Muscle layer of colon (tissue), 2 donors: ENCODE data around the gene CTPS2.
"Not testable (repeated sequence)": the region's sequence is repeated elsewhere in the genome, so short reads cannot be mapped to it uniquely, and the experiment has no call there.

Source experiments
- H3K27ac ChIP-seq: one replicate; pipeline ENCODE4 v1.7.0; 2013; ENCODE audit warnings: low read depth, mild to moderate bottlenecking, low read length, moderate library complexity
- H3K27me3 ChIP-seq, 2 donors: one replicate each; pipeline ENCODE4 v1.7.0; 2013; ENCODE audit warnings: low read length in 2 of 2, mild to moderate bottlenecking in 2 of 2; ENCODE audit not compliant: insufficient read depth in 2 of 2, control insufficient read depth in 1 of 2
- H3K36me3 ChIP-seq: one replicate; pipeline ENCODE4 v1.7.0; 2013; ENCODE audit warnings: mild to moderate bottlenecking, low read length; ENCODE audit not compliant: insufficient read depth
- H3K4me1 ChIP-seq: one replicate; pipeline ENCODE4 v1.7.0; 2013; ENCODE audit warnings: mild to moderate bottlenecking, low read length; ENCODE audit not compliant: insufficient read depth
- H3K4me3 ChIP-seq, 2 donors: one replicate each; pipeline ENCODE4 v1.7.0; 2013; ENCODE audit warnings: low read length in 2 of 2, low read depth in 1 of 2, mild to moderate bottlenecking in 1 of 2, moderate library complexity in 1 of 2
- H3K9ac ChIP-seq: one replicate; pipeline ENCODE4 v1.7.0; 2013; ENCODE audit warnings: low read length
- H3K9me3 ChIP-seq: one replicate; pipeline ENCODE4 v1.7.0; 2013; ENCODE audit warnings: mild to moderate bottlenecking, low read length
- donor health status: abdominal sarcoma.
- donor health status: Adenocarcinoma of cecum.

Gene CTPS2

DNA sequence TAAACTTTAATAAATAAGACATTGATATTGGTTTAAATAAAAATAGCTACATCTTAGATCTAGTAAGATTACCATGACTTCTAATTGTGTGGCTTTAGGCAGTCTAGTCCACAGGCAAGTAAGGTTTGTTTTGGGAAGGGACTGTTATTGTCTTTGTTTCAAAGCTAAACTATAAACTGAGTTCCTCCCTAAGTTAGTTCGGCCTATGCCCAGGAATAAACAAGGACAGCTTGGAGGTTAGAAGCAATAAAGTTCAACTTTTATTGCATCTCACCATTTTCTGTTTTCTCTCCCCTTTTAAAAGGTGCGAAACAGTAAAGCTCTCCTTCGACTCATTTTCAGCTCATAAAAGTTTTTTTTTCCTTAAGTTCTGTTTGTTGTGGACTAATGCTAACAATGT lies 133.0 kb downstream of the CTPS2 start:
- Histone ChIP-seq H3K4me3 (no peak overlapping the region), H3K36me3 (no peaks in the 10 kb centered on the region), H3K9me3 (no peaks in the 10 kb centered on the region), H3K27ac (no peak overlapping the region), H3K4me1 (no peaks in the 10 kb centered on the region), H3K27me3 (no peaks in the 10 kb centered on the region), H3K9ac (no peak overlapping the region)

- H3K27me3 ChIP-seq = no peaks in the 10 kb centered on the region
Observed at GRCh38 chrX:16578218-16578617, 134.3 kb downstream of the CTPS2 start.

GRCh38 chrX:16577483-16578029 lies 134.9 kb downstream of the CTPS2 start:
- no peak overlapping the region for H3K9ac ChIP-seq
- H3K4me1 ChIP-seq = no peaks in the 10 kb centered on the region
- no peak overlapping the region for H3K27ac ChIP-seq
- no peaks in the 10 kb centered on the region for H3K36me3 ChIP-seq
- no peaks in the 10 kb centered on the region for H3K27me3 ChIP-seq
- no peaks in the 10 kb centered on the region for H3K9me3 ChIP-seq
- no peak overlapping the region for H3K4me3 ChIP-seq

More at GRCh38 chrX:16578218-16578617, 134.3 kb downstream of the CTPS2 start:
- H3K36me3 ChIP-seq = no peaks in the 10 kb centered on the region
- H3K9ac ChIP-seq = no peak overlapping the region
- H3K9me3 ChIP-seq = no peaks in the 10 kb centered on the region
- no peak overlapping the region for H3K4me3 ChIP-seq
- H3K4me1 ChIP-seq = no peaks in the 10 kb centered on the region
- no peak overlapping the region for H3K27ac ChIP-seq

DNA sequence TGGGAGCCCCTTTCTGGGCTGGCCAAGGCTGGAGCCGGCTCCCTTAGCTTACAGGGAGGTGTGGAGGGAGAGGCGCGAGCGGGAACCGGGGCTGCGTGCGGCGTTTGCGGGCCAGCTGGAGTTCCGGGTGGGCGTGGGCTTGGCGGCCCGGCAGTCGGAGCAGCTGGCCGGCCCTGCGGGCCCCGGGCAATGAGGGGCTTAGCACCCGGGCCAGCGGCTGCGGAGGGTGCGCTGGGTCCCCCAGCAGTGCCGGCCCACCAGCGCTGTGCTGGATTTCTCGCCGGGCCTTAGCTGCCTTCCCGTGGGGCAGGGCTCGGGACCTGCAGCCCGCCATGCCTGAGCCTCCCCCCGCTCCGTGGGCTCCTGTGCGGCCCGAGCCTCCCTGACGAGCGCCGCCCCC lies 137.1 kb downstream of the CTPS2 start:
- H3K36me3 ChIP-seq, H3K27ac ChIP-seq, H3K9ac ChIP-seq, H3K27me3 ChIP-seq, H3K4me1 ChIP-seq, H3K4me3 ChIP-seq, H3K9me3 ChIP-seq: not testable (repeated sequence)

DNA sequence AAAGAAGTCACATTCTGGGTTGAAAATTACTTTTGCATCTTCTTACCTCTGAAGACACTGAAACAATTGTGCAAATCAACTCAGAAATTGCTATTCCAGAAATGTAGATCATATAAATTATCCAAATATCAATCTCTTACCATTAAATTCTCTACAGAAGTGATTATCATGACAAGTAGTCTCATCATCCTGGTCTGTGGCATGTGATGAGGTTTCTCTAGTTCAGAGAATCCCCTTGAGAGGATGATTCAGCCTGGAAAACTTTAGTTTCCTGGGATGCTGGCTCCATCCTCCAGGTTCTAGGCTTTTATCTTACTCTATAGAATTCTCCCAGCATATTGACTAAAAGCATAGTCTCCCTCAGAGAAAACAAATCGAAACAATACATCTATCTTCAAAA lies 138.7 kb downstream of the CTPS2 start:
- Histone ChIP-seq H3K4me1 (no peaks in the 10 kb centered on the region), H3K4me3 (no peak overlapping the region), H3K27ac (no peak overlapping the region), H3K36me3 (no peaks in the 10 kb centered on the region), H3K27me3 (no peaks in the 10 kb centered on the region), H3K9me3 (no peaks in the 10 kb centered on the region), H3K9ac (no peak overlapping the region)

GRCh38 chrX:16567681-16568080 lies 144.8 kb downstream of the CTPS2 start:
- Histone ChIP-seq H3K4me1 (no peaks in the 10 kb centered on the region), H3K9ac (no peak overlapping the region), H3K27me3 (no peaks in the 10 kb centered on the region), H3K27ac (no peak overlapping the region), H3K4me3 (no peak overlapping the region), H3K9me3 (no peaks in the 10 kb centered on the region), H3K36me3 (no peaks in the 10 kb centered on the region)

GRCh38 chrX:16566571-16566970 lies 145.9 kb downstream of the CTPS2 start:
- no peaks in the 10 kb centered on the region for H3K27me3 ChIP-seq
- no peak overlapping the region for H3K4me3 ChIP-seq
- H3K27ac ChIP-seq = no peak overlapping the region
- no peaks in the 10 kb centered on the region for H3K36me3 ChIP-seq
- no peaks in the 10 kb centered on the region for H3K9me3 ChIP-seq
- no peaks in the 10 kb centered on the region for H3K4me1 ChIP-seq
- H3K9ac ChIP-seq = no peak overlapping the region

DNA sequence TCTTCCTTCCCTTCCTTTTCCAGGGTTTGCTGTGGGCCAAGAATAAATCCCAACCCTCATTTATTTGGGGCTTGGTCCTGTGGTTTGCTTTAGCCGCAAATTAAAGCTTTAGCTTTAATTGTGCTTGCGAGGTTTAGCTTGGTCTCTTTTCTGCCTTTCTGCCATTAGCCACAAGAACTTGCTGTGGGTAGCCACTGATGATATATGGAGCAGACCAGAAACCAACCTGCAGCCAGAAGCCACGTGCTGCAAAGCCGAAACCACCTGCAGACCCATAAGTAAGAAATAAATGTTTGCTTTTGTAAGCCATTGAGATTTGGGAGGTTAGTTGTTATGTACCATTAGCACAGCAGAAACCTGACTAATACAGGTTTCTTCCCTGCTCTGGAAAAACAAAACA lies 152.3 kb downstream of the CTPS2 start:
- H3K36me3 ChIP-seq = no peaks in the 10 kb centered on the region
- H3K4me3 ChIP-seq = no peak overlapping the region
- H3K27ac ChIP-seq = no peak overlapping the region
- H3K9me3 ChIP-seq = no peaks in the 10 kb centered on the region
- no peak overlapping the region for H3K9ac ChIP-seq
- no peaks in the 10 kb centered on the region for H3K4me1 ChIP-seq
- no peaks in the 10 kb centered on the region for H3K27me3 ChIP-seq

GRCh38 chrX:16559206-16559619 lies 153.3 kb downstream of the CTPS2 start:
- Histone ChIP-seq H3K4me3 (no peak overlapping the region), H3K36me3 (no peaks in the 10 kb centered on the region), H3K4me1 (no peaks in the 10 kb centered on the region), H3K27ac (no peak overlapping the region), H3K27me3 (no peaks in the 10 kb centered on the region), H3K9ac (no peak overlapping the region), H3K9me3 (no peaks in the 10 kb centered on the region)

- Histone ChIP-seq H3K9ac (no peak overlapping the region), H3K4me1 (no peaks in the 10 kb centered on the region), H3K9me3 (no peaks in the 10 kb centered on the region), H3K4me3 (no peak overlapping the region), H3K27ac (no peak overlapping the region), H3K36me3 (no peaks in the 10 kb centered on the region), H3K27me3 (no peaks in the 10 kb centered on the region)
Observed at GRCh38 chrX:16558489-16558888, 154.0 kb downstream of the CTPS2 start.

DNA sequence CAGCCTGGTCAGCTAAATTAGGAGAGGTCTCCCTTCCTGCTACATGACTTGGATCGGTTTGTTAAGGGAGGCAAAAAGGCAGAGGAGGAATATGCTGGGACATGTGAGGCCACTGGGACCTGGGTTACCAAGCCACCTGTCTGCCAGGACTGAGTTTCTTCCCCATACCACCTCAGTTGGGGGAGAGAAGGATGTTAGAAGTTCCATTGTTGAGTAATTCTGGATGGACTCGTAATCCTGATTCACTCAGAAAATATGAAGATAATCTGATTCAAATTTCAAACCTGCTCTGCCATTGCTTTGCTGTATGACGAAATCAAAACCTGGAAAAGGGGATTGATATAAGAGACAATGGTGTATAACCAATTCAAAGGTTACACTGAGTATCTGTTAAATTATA lies 159.9 kb downstream of the CTPS2 start:
- H3K9me3 ChIP-seq = no peaks in the 10 kb centered on the region
- no peaks in the 10 kb centered on the region for H3K27me3 ChIP-seq
- H3K4me1 ChIP-seq = no peaks in the 10 kb centered on the region
- H3K4me3 ChIP-seq = no peak overlapping the region
- no peak overlapping the region for H3K27ac ChIP-seq
- no peak overlapping the region for H3K9ac ChIP-seq
- no peaks in the 10 kb centered on the region for H3K36me3 ChIP-seq

- Histone ChIP-seq H3K4me1 (no peaks in the 10 kb centered on the region), H3K27me3 (peaks cover 0 to 3% of the 10 kb centered on the region in 2 donors), H3K9me3 (no peaks in the 10 kb centered on the region), H3K36me3 (no peaks in the 10 kb centered on the region), H3K27ac (no peak overlapping the region), H3K9ac (no peak overlapping the region), H3K4me3 (no peak overlapping the region)
Observed at GRCh38 chrX:16547644-16548043, 164.8 kb downstream of the CTPS2 start.
